HG02852 (cell line): Measurements from ENCODE around the gene CASZ1.

ENCODE experiments used
- ATAC-seq: cut with Tn5 transposase; IDR thresholded peaks from one replicate; pipeline ENCODE4 v1.9.1; 2021; ENCODE audit warnings: mild to moderate bottlenecking, moderate library complexity; ENCODE audit not compliant: unreplicated experiment

CASZ1 gene

GRCh38 chr1:10675813-10676212, 120.6 kb downstream of the CASZ1 start:
- ATAC-seq = no peak

- no peak for ATAC-seq
These were observed 121.5 kb downstream of the CASZ1 start for GRCh38 chr1:10674700-10675609.

- ATAC-seq = no peak
These were observed 122.2 kb downstream of the CASZ1 start for GRCh38 chr1:10674222-10674621.

GRCh38 chr1:10673109-10673711, 123.2 kb downstream of the CASZ1 start:
- no peak for ATAC-seq

GRCh38 chr1:10672343-10673050, 123.9 kb downstream of the CASZ1 start:
- ATAC-seq = no peak

- no peak for ATAC-seq
These were observed 124.7 kb downstream of the CASZ1 start for GRCh38 chr1:10671622-10672342.

GRCh38 chr1:10671090-10671489, 125.4 kb downstream of the CASZ1 start:
- ATAC-seq = no peak

- ATAC-seq = no peak
These were observed 126.3 kb downstream of the CASZ1 start for GRCh38 chr1:10670190-10670589.

- no peak for ATAC-seq
These were observed 126.9 kb downstream of the CASZ1 start for GRCh38 chr1:10669570-10669969.

- no peak for ATAC-seq
These were observed 128.3 kb downstream of the CASZ1 start for GRCh38 chr1:10667861-10668761.

GRCh38 chr1:10665930-10666850, 130.3 kb downstream of the CASZ1 start:
- no peak for ATAC-seq

GRCh38 chr1:10665226-10665625, 131.2 kb downstream of the CASZ1 start:
- no peak for ATAC-seq

GRCh38 chr1:10664251-10664650, 132.2 kb downstream of the CASZ1 start:
- ATAC-seq = no peak

GRCh38 chr1:10663678-10664035, 132.8 kb downstream of the CASZ1 start:
- no peak for ATAC-seq

- no peak for ATAC-seq
These were observed 133.4 kb downstream of the CASZ1 start for GRCh38 chr1:10662824-10663677.

GRCh38 chr1:10662090-10662688, 134.3 kb downstream of the CASZ1 start:
- no peak for ATAC-seq

- no peak for ATAC-seq
These were observed 135.0 kb downstream of the CASZ1 start for GRCh38 chr1:10661453-10661852.
